ENCODE measurements around the gene ERBB4. TPM values are rescaled to one million over a fixed set of nuclear protein-coding genes. Genes with fewer than 3 reads are reported as not detected.

The ERBB4 gene
- total RNA-seq, 4 donors from 2014 or later = 0.59 to 1.5 (median 0.83) TPM

- no peak for DNase-seq (ENCODE audit: low spot score in 2 of 2)
- no peak for TF ChIP-seq CTCF (IDR thresholded peaks at IDR 0.05)
- no peak for TF ChIP-seq POLR2A (IDR thresholded peaks at IDR 0.05)
- 46 to 47% methylated on average over 1 of the region's 1 CpG for WGBS, 2 donors
- intact Hi-C loops (cut with DNase I; ENCODE audit: low total_unique reads) = no loop called here
- H3K4me3 ChIP-seq (ENCODE audit: low read depth, poor library complexity, severe bottlenecking) = no peak overlapping the region
Observed at GRCh38 chr2:212361174-212361756, 177.3 kb downstream of the ERBB4 start.

- DNase-seq (ENCODE audit: low spot score in 2 of 2) = no peak
- intact Hi-C loops (cut with DNase I; ENCODE audit: low total_unique reads) = no loop called here
- H3K4me3 ChIP-seq (ENCODE audit: low read depth, poor library complexity, severe bottlenecking) = no peak overlapping the region
- TF ChIP-seq POLR2A (IDR thresholded peaks at IDR 0.05) (no peak), CTCF (IDR thresholded peaks at IDR 0.05) (no peak)
Observed at GRCh38 chr2:212360068-212360460, 178.5 kb downstream of the ERBB4 start.

GRCh38 chr2:212359425-212360067 lies 179.1 kb downstream of the ERBB4 start:
- DNase-seq (ENCODE audit: low spot score in 2 of 2) = no peak
- no peak overlapping the region for H3K4me3 ChIP-seq (ENCODE audit: low read depth, poor library complexity, severe bottlenecking)
- intact Hi-C loops (cut with DNase I; ENCODE audit: low total_unique reads) = no loop called here
- WGBS, 2 donors = 30 to 48% methylated on average over 3 of the region's 3 CpGs
- TF ChIP-seq CTCF (IDR thresholded peaks at IDR 0.05) (no peak), POLR2A (IDR thresholded peaks at IDR 0.05) (no peak)

GRCh38 chr2:212357606-212358005 lies 181.0 kb downstream of the ERBB4 start:
- intact Hi-C loops (cut with DNase I; ENCODE audit: low total_unique reads) = no loop called here
- 77 to 78% methylated on average over 5 of the region's 5 CpGs for WGBS, 2 donors
- TF ChIP-seq CTCF (IDR thresholded peaks at IDR 0.05) (no peak), POLR2A (IDR thresholded peaks at IDR 0.05) (no peak)

GRCh38 chr2:212354382-212354781 lies 184.2 kb downstream of the ERBB4 start:
- TF ChIP-seq POLR2A (IDR thresholded peaks at IDR 0.05) (no peak), CTCF (IDR thresholded peaks at IDR 0.05) (no peak)
- DNase-seq (ENCODE audit: low spot score in 2 of 2) = no peak
- intact Hi-C loops (cut with DNase I; ENCODE audit: low total_unique reads) = no loop called here
- H3K4me3 ChIP-seq (ENCODE audit: low read depth, poor library complexity, severe bottlenecking) = no peak overlapping the region

More at GRCh38 chr2:212357606-212358005, 181.0 kb downstream of the ERBB4 start:
- no peak overlapping the region for H3K4me3 ChIP-seq (ENCODE audit: low read depth, poor library complexity, severe bottlenecking)
- DNase-seq (ENCODE audit: low spot score in 2 of 2) = no peak

- 61 to 73% methylated on average over 4 of the region's 4 CpGs for WGBS, 2 donors
- no peak overlapping the region for H3K4me3 ChIP-seq (ENCODE audit: low read depth, poor library complexity, severe bottlenecking)
- intact Hi-C loops (cut with DNase I; ENCODE audit: low total_unique reads) = no loop called here
- DNase-seq (ENCODE audit: low spot score in 2 of 2) = no peak
- TF ChIP-seq CTCF (IDR thresholded peaks at IDR 0.05) = no peak
- TF ChIP-seq POLR2A (IDR thresholded peaks at IDR 0.05) = no peak
Observed at GRCh38 chr2:212348501-212348900, 190.1 kb downstream of the ERBB4 start.

Data from lower leg skin (tissue), 4 donors.